Kidney (tissue), 22 donors: ENCODE measurements around the gene SAMD4A. TPM values are rescaled to one million over a fixed set of nuclear protein-coding genes. Genes with fewer than 3 reads are reported as not detected.

Experiments used
- DNase-seq, 5 donors: peaks; one replicate each; pipeline ENCODE4 v3.0.0-alpha.2; 2013 to 2020
- FAIRE-seq: peaks from 2 replicates; lab custom pipeline; 2012; peaks lifted over from hg19 to GRCh38; lab: Jason Lieb, UNC
- H3K27ac ChIP-seq, 2 donors: one replicate each; pipeline ENCODE4 v1.7.0; 2013; ENCODE audit warnings: low read depth in 2 of 2, low read length in 2 of 2, inconsistent platforms in 1 of 2
- H3K27me3 ChIP-seq: one replicate; pipeline ENCODE4 v1.7.1; 2013; ENCODE audit warnings: low read length, inconsistent platforms; ENCODE audit not compliant: control insufficient read depth, insufficient read depth
- H3K36me3 ChIP-seq, 3 donors: one replicate each; pipeline versions ENCODE4 v1.7.0 to v1.7.1; 2013; ENCODE audit warnings: low read length in 3 of 3, control low read depth in 1 of 3, inconsistent platforms in 1 of 3; ENCODE audit not compliant: insufficient read depth in 3 of 3, control insufficient read depth in 2 of 3
- H3K4me1 ChIP-seq, 3 donors: one replicate each; pipeline versions ENCODE4 v1.7.0 to v1.7.1; 2013; ENCODE audit warnings: low read length in 3 of 3, inconsistent platforms in 1 of 3, low read depth in 1 of 3; ENCODE audit not compliant: control insufficient read depth in 2 of 3, insufficient read depth in 2 of 3
- H3K4me3 ChIP-seq, 3 donors: one replicate each; pipeline versions ENCODE4 v1.7.0 to v1.8.1; 2013; ENCODE audit warnings: low read length in 3 of 3, control low read depth in 1 of 3, inconsistent platforms in 1 of 3
- H3K9ac ChIP-seq, 3 donors: one replicate each; pipeline versions ENCODE4 v1.7.0 to v1.7.1; 2013; ENCODE audit warnings: low read length in 3 of 3, control low read depth in 1 of 3, inconsistent platforms in 1 of 3
- H3K9me3 ChIP-seq, 3 donors: one replicate each; pipeline versions ENCODE4 v1.7.0 to v1.7.1; 2013; ENCODE audit warnings: low read length in 3 of 3, control low read depth in 1 of 3, inconsistent platforms in 1 of 3; ENCODE audit not compliant: control insufficient read depth in 2 of 3, insufficient read depth in 1 of 3
- intact Hi-C: fragments of 100-400 bp; cut with DNase I; formaldehyde crosslinking; loops from one replicate; pipeline ENCODE4 v1.11.1; 2022
- long read RNA-seq, 10 donors: library from polyadenylated mRNA in 1 of 10; unstranded in 1 of 10; transcript quantifications; one replicate each; pipeline ENCODE4 v2.0.0 and lab custom pipeline, GENCODE V29; 2021 to 2026
- polyA plus RNA-seq: library from polyadenylated mRNA; stranded (reverse); fragments of 350-450 nt; fragmentation: Illumina TruSeq; extraction: RNeasy Lipid Tissue Mini Kit (QIAGEN cat#74804); gene quantifications from one replicate; pipeline ENCODE4 v1.2.3, GENCODE V29; 2014; ENCODE audit warnings: low read depth, low replicate concordance; ENCODE audit not compliant: insufficient read depth
- total RNA-seq: library from RNA; stranded (reverse); fragmentation: NEBNext Ultra II Directional; extraction: Animal tissue kit (Norgen Biotek cat#: 25700); gene quantifications from one replicate; pipeline ENCODE4 v1.2.1, GENCODE V29; 2021
- TF ChIP-seq, protein P1 (sequence below): IDR thresholded peaks from 3 replicates; pipeline ENCODE4 v1.5.1; 2012; ENCODE audit warnings: mild to moderate bottlenecking, moderate library complexity, borderline replicate concordance; ENCODE audit not compliant: insufficient read depth; ENCODE audit errors: extremely low read depth
- donor health status: control.
- donor health status: control.
- donor health status: control.
- donor health status: control.
- donor health status: control.
- donor health status: DM: yes; HTN: yes; CAD: no.
- donor health status: Normal renal cell carcinoma (clear cell type).

SAMD4A gene, protein sequence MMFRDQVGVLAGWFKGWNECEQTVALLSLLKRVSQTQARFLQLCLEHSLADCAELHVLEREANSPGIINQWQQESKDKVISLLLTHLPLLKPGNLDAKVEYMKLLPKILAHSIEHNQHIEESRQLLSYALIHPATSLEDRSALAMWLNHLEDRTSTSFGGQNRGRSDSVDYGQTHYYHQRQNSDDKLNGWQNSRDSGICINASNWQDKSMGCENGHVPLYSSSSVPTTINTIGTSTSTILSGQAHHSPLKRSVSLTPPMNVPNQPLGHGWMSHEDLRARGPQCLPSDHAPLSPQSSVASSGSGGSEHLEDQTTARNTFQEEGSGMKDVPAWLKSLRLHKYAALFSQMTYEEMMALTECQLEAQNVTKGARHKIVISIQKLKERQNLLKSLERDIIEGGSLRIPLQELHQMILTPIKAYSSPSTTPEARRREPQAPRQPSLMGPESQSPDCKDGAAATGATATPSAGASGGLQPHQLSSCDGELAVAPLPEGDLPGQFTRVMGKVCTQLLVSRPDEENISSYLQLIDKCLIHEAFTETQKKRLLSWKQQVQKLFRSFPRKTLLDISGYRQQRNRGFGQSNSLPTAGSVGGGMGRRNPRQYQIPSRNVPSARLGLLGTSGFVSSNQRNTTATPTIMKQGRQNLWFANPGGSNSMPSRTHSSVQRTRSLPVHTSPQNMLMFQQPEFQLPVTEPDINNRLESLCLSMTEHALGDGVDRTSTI
- 46.5 TPM for total RNA-seq
- polyA plus RNA-seq: 7.4 TPM
- long read RNA-seq, donor 1: 0 reads
- long read RNA-seq, donor 2, partial matches to known transcripts: 0 of 1 reads
- long read RNA-seq, donor 2, other reads (novel, unspliced or antisense): 0 of 1 reads
- long read RNA-seq, donor 3: 0 reads
- long read RNA-seq, donor 4, partial matches to known transcripts: 0 of 1 reads
- long read RNA-seq, donor 4, other reads (novel, unspliced or antisense): 0 of 1 reads
- long read RNA-seq, donor 5: 0 reads
- long read RNA-seq, donor 6, partial matches to known transcripts: 0 of 1 reads
- long read RNA-seq, donor 6, other reads (novel, unspliced or antisense): 0 of 1 reads
- long read RNA-seq, donor 7, full-length matches to known transcripts: 1 of 18 reads
- long read RNA-seq, donor 7, partial matches to known transcripts: 1 of 18 reads
- long read RNA-seq, donor 7, other reads (novel, unspliced or antisense): 16 of 18 reads
- long read RNA-seq, donor 8: 0 reads
- long read RNA-seq, donor 9: 0 reads
- long read RNA-seq, donor 10: 0 reads

DNA sequence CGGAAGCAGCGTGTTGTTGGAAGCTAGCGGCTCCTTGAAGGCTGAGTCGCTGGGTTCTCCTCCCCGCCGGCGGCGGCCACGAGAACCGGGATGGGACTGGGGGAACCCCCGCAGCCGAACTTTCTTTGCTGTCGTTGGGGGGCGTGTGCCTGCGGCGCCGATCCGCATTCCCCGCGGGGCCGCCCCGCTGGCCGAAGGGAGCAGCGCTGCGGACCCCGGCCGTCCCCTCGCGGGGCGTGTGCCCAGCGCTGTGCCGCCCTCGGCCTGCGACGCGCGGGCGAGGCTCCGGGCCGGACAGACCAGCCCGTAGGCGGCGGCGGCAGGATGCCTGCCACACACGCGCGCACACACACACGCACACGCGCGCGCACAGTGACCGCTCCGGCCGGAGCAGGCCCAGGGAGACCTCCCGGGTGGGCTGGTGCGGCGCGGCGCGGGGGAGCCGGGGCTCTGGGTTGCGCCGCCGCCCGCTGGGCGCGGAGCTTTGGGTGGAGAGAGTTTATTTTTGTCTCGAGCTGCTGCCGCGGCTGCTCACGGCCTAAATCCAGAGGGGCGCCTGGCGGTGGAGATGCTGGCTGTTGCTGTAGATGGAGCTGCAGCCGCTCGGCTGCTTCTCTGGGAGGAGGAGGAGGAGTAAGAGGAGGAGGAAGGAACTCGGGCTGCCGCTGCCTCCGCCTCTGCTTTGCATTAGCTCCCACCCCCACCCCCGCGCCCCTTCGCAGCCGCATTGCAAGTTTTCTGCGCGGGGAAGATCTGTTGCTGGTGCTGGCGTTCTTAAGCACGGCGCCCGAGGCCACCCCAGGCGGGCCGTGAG is at the start of gene SAMD4A:
SAMD4A (plus strand) TSS at position 719 of the 814 bp plus-strand sequence. CDS start 789 bp downstream, outside the sequence.
- H3K4me1 ChIP-seq: peaks cover 0 to 15% (median 4%) of the 10 kb centered on the region in 3 donors
- DNase-seq: peak; percentile 83 to 94 (median 89)
- H3K4me3 ChIP-seq: peak within 1 kb of the TSS; percentile 66 to 85 (median 66)
- H3K27me3 ChIP-seq: no peaks in the 10 kb centered on the region
- TF ChIP-seq, protein P1, sequence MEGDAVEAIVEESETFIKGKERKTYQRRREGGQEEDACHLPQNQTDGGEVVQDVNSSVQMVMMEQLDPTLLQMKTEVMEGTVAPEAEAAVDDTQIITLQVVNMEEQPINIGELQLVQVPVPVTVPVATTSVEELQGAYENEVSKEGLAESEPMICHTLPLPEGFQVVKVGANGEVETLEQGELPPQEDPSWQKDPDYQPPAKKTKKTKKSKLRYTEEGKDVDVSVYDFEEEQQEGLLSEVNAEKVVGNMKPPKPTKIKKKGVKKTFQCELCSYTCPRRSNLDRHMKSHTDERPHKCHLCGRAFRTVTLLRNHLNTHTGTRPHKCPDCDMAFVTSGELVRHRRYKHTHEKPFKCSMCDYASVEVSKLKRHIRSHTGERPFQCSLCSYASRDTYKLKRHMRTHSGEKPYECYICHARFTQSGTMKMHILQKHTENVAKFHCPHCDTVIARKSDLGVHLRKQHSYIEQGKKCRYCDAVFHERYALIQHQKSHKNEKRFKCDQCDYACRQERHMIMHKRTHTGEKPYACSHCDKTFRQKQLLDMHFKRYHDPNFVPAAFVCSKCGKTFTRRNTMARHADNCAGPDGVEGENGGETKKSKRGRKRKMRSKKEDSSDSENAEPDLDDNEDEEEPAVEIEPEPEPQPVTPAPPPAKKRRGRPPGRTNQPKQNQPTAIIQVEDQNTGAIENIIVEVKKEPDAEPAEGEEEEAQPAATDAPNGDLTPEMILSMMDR: peak; percentile 36
- no peak for FAIRE-seq
- intact Hi-C loops: loop anchor here (10.0 kb wide), 1 partner anchor 128 kb away; no protein-coding TSS in a partner anchor
- peak within 1 kb of the TSS; percentile 99 for H3K27ac ChIP-seq
- H3K9me3 ChIP-seq: no peaks in the 10 kb centered on the region
- H3K36me3 ChIP-seq: no peaks in the 10 kb centered on the region
- peak within 1 kb of the TSS; percentile 39 to 96 (median 67) for H3K9ac ChIP-seq

DNA sequence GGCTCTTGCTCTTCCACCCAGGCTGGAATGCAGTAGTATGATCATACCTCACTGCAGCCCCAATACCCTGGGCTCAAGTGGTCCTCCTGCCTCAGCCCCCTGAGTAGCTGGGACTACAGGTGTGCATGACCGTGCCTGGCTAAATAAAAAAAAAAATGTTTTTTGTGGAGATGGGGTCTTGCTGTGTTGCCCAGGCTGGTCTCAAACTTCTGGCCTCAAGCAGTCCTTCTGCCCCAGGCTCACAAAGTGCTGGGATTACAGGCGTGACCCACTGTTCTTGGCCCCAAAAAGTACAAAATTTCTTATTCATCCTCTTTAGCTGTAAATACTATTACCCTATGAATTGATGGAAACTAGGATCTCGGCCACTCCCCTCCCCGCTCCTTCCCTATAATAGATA is 42.5 kb upstream of the SAMD4A start:
- Histone ChIP-seq H3K9me3 (no peaks in the 10 kb centered on the region), H3K27ac (no peak overlapping the region), H3K36me3 (peaks cover 0 to 9% (median 8%) of the 10 kb centered on the region in 3 donors), H3K4me3 (no peak overlapping the region), H3K9ac (no peak overlapping the region), H3K4me1 (no peaks in the 10 kb centered on the region), H3K27me3 (no peaks in the 10 kb centered on the region)
- intact Hi-C loops: no loop called here
- DNase-seq: no peak
- TF ChIP-seq, protein P1: no peak
- no peak for FAIRE-seq

DNA sequence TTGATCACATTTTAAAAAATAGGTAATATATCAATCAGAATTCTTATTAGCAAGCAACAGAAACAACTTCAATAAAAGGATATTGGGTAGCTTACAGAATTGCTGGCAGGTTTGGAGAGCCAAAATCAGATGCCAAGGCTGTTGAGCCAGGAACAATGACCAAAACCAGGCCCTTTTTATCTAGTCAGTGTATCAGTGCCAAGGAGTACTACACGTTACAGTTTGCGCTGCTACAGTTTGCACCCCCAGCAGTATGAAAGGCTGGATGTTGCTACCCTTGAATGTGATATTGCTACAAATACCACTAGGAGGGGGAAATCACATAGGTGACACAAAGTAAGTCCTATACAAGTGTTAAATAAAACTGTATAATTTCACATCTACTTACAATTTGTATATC is 38.0 kb upstream of the SAMD4A start:
- no peaks in the 10 kb centered on the region for H3K27me3 ChIP-seq
- TF ChIP-seq, protein P1: no peak
- H3K36me3 ChIP-seq: peaks cover 0 to 9% (median 5%) of the 10 kb centered on the region in 3 donors
- no peak overlapping the region for H3K9ac ChIP-seq
- no peaks in the 10 kb centered on the region for H3K4me1 ChIP-seq
- FAIRE-seq (no peak), DNase-seq (no peak)
- intact Hi-C loops: no loop called here
- no peak overlapping the region for H3K4me3 ChIP-seq
- H3K9me3 ChIP-seq: no peaks in the 10 kb centered on the region
- no peak overlapping the region for H3K27ac ChIP-seq
